HepG2 (cell line): ENCODE data around the gene GATAD2B. TPM values are rescaled to one million over a fixed set of nuclear protein-coding genes. Genes with fewer than 3 reads are reported as not detected.
A peak's percentile ranks its signal among the peaks of the same experiment; 100 is the strongest.

ENCODE experiments used
- ELF3 ChIP-seq: IDR thresholded peaks from 2 replicates; pipeline ENCODE4 v1.6.1; 2016; ENCODE audit warnings: missing genetic modification reagents, missing compliant biosample characterization
- ERF ChIP-seq: IDR thresholded peaks from 2 replicates; pipeline ENCODE4 v1.6.1; 2018; ENCODE audit warnings: missing biosample characterization, missing genetic modification reagents
- ETV5 ChIP-seq: IDR thresholded peaks from 2 replicates; pipeline ENCODE4 v1.6.1; 2018; ENCODE audit warnings: missing biosample characterization, missing genetic modification reagents, inconsistent platforms, borderline replicate concordance
- FOXK1 ChIP-seq: sonication (generic); formaldehyde crosslinking; IDR thresholded peaks from 2 replicates; pipeline ENCODE4 v1.4.0; 2020; ENCODE audit warnings: low read depth, missing genetic modification reagents, borderline replicate concordance
- FOXO1 ChIP-seq: sonication (generic); formaldehyde crosslinking; IDR thresholded peaks from 2 replicates; pipeline ENCODE4 v1.4.0; 2020; ENCODE audit warnings: missing genetic modification reagents
- IKZF5 ChIP-seq: IDR thresholded peaks from 2 replicates; pipeline ENCODE4 v1.6.1; 2018; ENCODE audit warnings: missing genetic modification reagents, mild to moderate bottlenecking, missing compliant biosample characterization
- JDP2 ChIP-seq: sonication (generic); formaldehyde crosslinking; IDR thresholded peaks from 2 replicates; pipeline ENCODE4 v1.8.1; 2022; ENCODE audit warnings: missing genetic modification reagents, borderline replicate concordance
- LBX2 ChIP-seq: sonication (generic); formaldehyde crosslinking; IDR thresholded peaks from 2 replicates; pipeline ENCODE4 v1.5.0; 2020; ENCODE audit warnings: missing genetic modification reagents, mild to moderate bottlenecking, borderline replicate concordance
- MAF1 ChIP-seq: sonication (generic); formaldehyde crosslinking; IDR thresholded peaks from 2 replicates; pipeline ENCODE4 v1.5.0; 2020; ENCODE audit warnings: missing genetic modification reagents, borderline replicate concordance
- MYNN ChIP-seq: sonication (generic); formaldehyde crosslinking; IDR thresholded peaks from 2 replicates; pipeline ENCODE4 v1.4.0; 2020; ENCODE audit warnings: mild to moderate bottlenecking, low read depth, missing genetic modification reagents
- NONO ChIP-seq, 2 experiments: fragments of 450-650 bp in 1 of 2; sonication (generic) in 1 of 2; formaldehyde crosslinking in 1 of 2; IDR thresholded peaks in 1 of 2; conservative IDR thresholded peaks in 1 of 2; 2 replicates each; pipeline versions ENCODE4 v1.6.1 to v1.8.0; 2017 to 2022; ENCODE audit warnings: mild to moderate bottlenecking in 1 of 2, missing genetic modification reagents in 1 of 2, moderate library complexity in 1 of 2
- PLRG1 ChIP-seq: fragments of 450-650 bp; conservative IDR thresholded peaks from 2 replicates; pipeline ENCODE4 v1.6.1; 2016
- POGZ ChIP-seq: sonication (generic); formaldehyde crosslinking; IDR thresholded peaks from 2 replicates; pipeline ENCODE4 v1.4.0; 2020; ENCODE audit warnings: mild to moderate bottlenecking, missing genetic modification reagents
- RCOR2 ChIP-seq: IDR thresholded peaks from 2 replicates; pipeline ENCODE4 v1.6.1; 2016; ENCODE audit warnings: missing biosample characterization, missing genetic modification reagents
- RXRA ChIP-seq: sonication (generic); formaldehyde crosslinking; IDR thresholded peaks from 2 replicates; pipeline ENCODE4 v1.5.1; 2020; ENCODE audit warnings: missing genetic modification reagents
- RXRB ChIP-seq: IDR thresholded peaks from 2 replicates; pipeline ENCODE4 v1.6.1; 2016; ENCODE audit warnings: borderline replicate concordance, missing genetic modification reagents, missing compliant biosample characterization
- SMARCC2 ChIP-seq: fragments of 450-650 bp; IDR thresholded peaks from 2 replicates; pipeline ENCODE4 v1.6.1; 2017; ENCODE audit warnings: antibody characterized with exemption, mild to moderate bottlenecking
- TBX3 ChIP-seq: fragments of 450-650 bp; IDR thresholded peaks from 2 replicates; pipeline ENCODE4 v1.6.1; 2017; ENCODE audit warnings: antibody characterized with exemption, mild to moderate bottlenecking, inconsistent platforms, borderline replicate concordance
- TOE1 ChIP-seq: sonication (generic); formaldehyde crosslinking; IDR thresholded peaks from 2 replicates; pipeline ENCODE4 v1.4.0; 2020; ENCODE audit warnings: mild to moderate bottlenecking, missing genetic modification reagents
- U2AF1 ChIP-seq: fragments of 200-400 bp; formaldehyde crosslinking; optimal IDR thresholded peaks from 2 replicates; pipeline ENCODE3; 2017; ENCODE audit warnings: mild to moderate bottlenecking, low read depth, low read length
- XRCC5 ChIP-seq: fragments of 200-400 bp; formaldehyde crosslinking; optimal IDR thresholded peaks from 2 replicates; pipeline ENCODE3; 2017; ENCODE audit warnings: mild to moderate bottlenecking, low read length
- YEATS4 ChIP-seq: sonication (generic); formaldehyde crosslinking; IDR thresholded peaks from 2 replicates; pipeline ENCODE4 v1.4.0; 2020; ENCODE audit warnings: missing genetic modification reagents, borderline replicate concordance
- ZNF205 ChIP-seq: IDR thresholded peaks from 2 replicates; pipeline ENCODE4 v1.6.1; 2018; ENCODE audit warnings: missing biosample characterization, missing genetic modification reagents
- ZNF546 ChIP-seq: sonication (generic); formaldehyde crosslinking; conservative IDR thresholded peaks from 2 replicates; pipeline ENCODE4 v1.8.1; 2023; ENCODE audit warnings: mild to moderate bottlenecking, missing genetic modification reagents
- ZNF687 ChIP-seq: sonication (generic); formaldehyde crosslinking; IDR thresholded peaks from 2 replicates; pipeline ENCODE4 v1.5.1; 2020; ENCODE audit warnings: mild to moderate bottlenecking, missing genetic modification reagents, moderate library complexity
- ZNF788 ChIP-seq: sonication (generic); formaldehyde crosslinking; IDR thresholded peaks from 2 replicates; pipeline ENCODE4 v1.5.0; 2020; ENCODE audit warnings: mild to moderate bottlenecking, missing genetic modification reagents, borderline replicate concordance
- polyA plus RNA-seq, 8 experiments: library from polyadenylated mRNA; depleted of rRNA in 3 of 8; stranded (reverse) in 7 of 8; unstranded in 1 of 8; fragments of >200 nt; fragmentation: Illumina TruSeq in 4 of 8; extraction: Trizol in 4 of 8; gene quantifications; 2 replicates each; pipeline versions ENCODE4 v1.2.1 to v1.2.3, GENCODE V29; 2011 to 2016; ENCODE audit warnings: low read depth in 4 of 8, missing spikeins in 1 of 8, mixed read lengths in 1 of 8; ENCODE audit not compliant: insufficient read depth in 1 of 8
- total RNA-seq, 5 experiments: library from RNA; depleted of rRNA; stranded (reverse); fragments of >200 nt; fragmentation: Illumina TruSeq; extraction: Trizol; gene quantifications; 2 replicates each; pipeline ENCODE4 v1.2.3, GENCODE V29; 2016; ENCODE audit warnings: low read depth in 1 of 5
- TF ChIP-seq, protein P1 (sequence below): sonication (generic); formaldehyde crosslinking; conservative IDR thresholded peaks from 2 replicates; pipeline ENCODE4 v1.4.0; 2020; ENCODE audit warnings: missing genetic modification reagents

Gene GATAD2B
- total and polyA plus RNA-seq, 2 of the 13 experiments (the other 11 are each of a cell fraction or from before 2014, with no cell fraction given): 3.2 to 5.2 TPM

DNA sequence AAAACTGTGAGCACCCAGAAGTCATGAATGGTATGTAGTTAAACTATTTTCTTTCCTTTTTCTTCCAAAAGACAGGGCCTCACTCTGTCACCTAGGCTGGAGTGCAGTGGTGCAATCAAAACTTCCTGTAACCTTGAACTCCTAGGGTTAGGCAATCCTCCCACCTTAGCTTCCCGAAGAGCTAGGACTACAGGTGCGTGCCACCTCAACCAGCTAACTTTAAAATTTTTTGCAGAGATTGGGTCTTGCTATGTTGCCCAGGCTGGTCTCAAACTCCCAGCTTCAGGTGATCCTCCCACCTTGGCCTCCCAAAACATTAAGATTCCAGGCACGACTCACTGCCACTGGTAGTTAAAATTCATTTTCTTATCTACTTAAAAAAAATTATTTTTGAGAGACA lies 62.5 kb downstream of the GATAD2B start (continued):
- TF ChIP-seq U2AF1: no peak
- TF ChIP-seq ERF (CRISPR knock-in tag): 0 out of 2 replicates have a peak, but pooled peaks have one; percentile 36
- peak; percentile 25; the same call in 1 of the 2 replicates for TF ChIP-seq RXRA
- no peak for TF ChIP-seq NONO (IDR thresholded peaks at IDR 0.05)
- 0 out of 2 replicates have a peak, but pooled peaks have one; percentile 34 for TF ChIP-seq NONO (CRISPR knock-in tag; conservative IDR thresholded peaks at IDR 0.05)
- TF ChIP-seq POGZ (CRISPR knock-in tag): peak; percentile 72
- TF ChIP-seq FOXO1 (CRISPR knock-in tag): no peak
- peak; percentile 49; the same call in 1 of the 2 replicates for TF ChIP-seq RXRB
- peak; percentile 16; the same call in 1 of the 2 replicates for TF ChIP-seq FOXK1 (CRISPR knock-in tag)
- peak; percentile 85 for TF ChIP-seq ETV5
- TF ChIP-seq XRCC5: no peak
- TF ChIP-seq YEATS4 (CRISPR knock-in tag): no peak
- no peak for TF ChIP-seq TOE1 (CRISPR knock-in tag)
- no peak for TF ChIP-seq SMARCC2
- no peak for TF ChIP-seq ZNF205 (CRISPR knock-in tag)
- TF ChIP-seq ZNF788: 0 out of 2 replicates have a peak, but pooled peaks have one; percentile 24
- TF ChIP-seq MYNN (CRISPR knock-in tag): no peak
- no peak for TF ChIP-seq MAF1
- no peak for TF ChIP-seq ZNF546 (CRISPR knock-in tag)
- TF ChIP-seq, protein P1, sequence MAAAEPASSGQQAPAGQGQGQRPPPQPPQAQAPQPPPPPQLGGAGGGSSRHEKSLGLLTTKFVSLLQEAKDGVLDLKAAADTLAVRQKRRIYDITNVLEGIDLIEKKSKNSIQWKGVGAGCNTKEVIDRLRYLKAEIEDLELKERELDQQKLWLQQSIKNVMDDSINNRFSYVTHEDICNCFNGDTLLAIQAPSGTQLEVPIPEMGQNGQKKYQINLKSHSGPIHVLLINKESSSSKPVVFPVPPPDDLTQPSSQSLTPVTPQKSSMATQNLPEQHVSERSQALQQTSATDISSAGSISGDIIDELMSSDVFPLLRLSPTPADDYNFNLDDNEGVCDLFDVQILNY (CRISPR knock-in tag): no peak
- no peak for TF ChIP-seq JDP2 (CRISPR knock-in tag)
- TF ChIP-seq RCOR2 (CRISPR knock-in tag): peak; percentile 46; the same call in 1 of the 2 replicates
- TF ChIP-seq LBX2: no peak
- peak; percentile 61; the same call in 1 of the 2 replicates for TF ChIP-seq ELF3 (CRISPR knock-in tag)
- no peak for TF ChIP-seq TBX3
- TF ChIP-seq ZNF687 (CRISPR knock-in tag): no peak
- no peak for TF ChIP-seq IKZF5 (CRISPR knock-in tag)
- TF ChIP-seq PLRG1: no peak
